ENCODE results near the gene GGACT.
A peak's percentile ranks its signal among the peaks of the same experiment; 100 is the strongest.

GGACT gene

DNA sequence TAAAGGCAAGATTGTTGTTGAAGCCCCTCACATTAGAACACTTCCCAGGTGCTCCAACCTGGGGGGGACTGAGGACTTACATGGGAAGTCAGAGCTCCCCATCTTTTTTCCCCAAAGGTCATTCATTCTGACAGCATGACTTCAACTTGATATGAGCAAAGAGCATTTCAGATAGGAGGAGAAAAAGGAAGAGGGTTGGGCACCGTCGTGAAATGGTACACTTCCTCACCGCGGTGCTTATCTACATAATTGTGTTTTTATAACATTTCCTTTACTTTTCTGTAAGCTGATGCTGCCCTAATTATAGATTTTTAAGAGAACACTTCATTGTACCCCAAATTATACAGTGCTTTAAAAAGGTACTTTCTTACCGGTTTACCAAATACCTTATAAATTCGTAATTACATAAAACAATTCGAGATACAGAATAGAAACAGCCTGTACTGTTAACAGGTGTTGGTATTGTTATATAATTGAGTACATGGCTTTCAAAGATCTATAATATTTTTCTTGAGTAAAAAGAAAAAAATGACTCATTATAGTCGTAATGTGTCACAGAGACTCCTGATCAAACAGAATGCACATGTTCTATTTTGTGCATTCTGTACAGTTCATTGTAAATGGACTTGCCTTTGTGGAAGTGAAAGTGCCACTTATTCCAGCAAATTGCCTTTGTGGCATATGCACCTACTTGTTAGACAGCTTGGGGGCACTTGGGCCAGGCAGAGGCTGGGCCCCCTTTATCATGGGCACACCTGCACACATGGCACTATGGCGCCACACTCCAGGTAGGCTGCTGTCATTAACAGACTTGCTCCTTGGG, 81.8 kb downstream of the GGACT start:
- in situ Hi-C loops (cut with MboI; ENCODE audit: low pct_unique_long_range_greater_than_20kb, low sequenced_read_pairs), result loop anchor here (25.0 kb wide), 1 partner anchor 270 kb away; no protein-coding TSS in a partner anchor
- DNase-seq, result peak; percentile 33

DNA sequence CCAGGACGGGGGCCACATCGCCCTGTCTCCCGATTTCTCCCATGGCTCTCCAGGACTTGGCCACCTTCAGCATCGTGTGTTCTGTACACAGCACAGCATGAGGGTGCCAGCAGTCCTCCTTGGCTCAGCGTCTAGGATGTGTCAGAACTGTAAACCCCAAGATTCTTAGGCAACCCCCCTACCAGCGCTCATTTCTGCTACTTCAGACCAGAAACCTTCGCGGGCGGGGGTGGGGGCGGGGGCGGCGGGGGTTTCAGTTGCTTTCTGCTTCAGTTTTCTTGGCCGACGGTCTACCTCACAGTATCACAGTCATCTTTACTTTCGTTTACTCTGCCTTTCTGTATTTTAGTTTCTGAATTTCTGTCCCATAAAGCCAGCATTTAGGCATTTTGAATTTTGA, 82.4 kb downstream of the GGACT start:
- in situ Hi-C loops (cut with MboI; ENCODE audit: low pct_unique_long_range_greater_than_20kb, low sequenced_read_pairs), result loop anchor here (25.0 kb wide), 1 partner anchor 269 kb away; no protein-coding TSS in a partner anchor
- DNase-seq, result no peak

DNA sequence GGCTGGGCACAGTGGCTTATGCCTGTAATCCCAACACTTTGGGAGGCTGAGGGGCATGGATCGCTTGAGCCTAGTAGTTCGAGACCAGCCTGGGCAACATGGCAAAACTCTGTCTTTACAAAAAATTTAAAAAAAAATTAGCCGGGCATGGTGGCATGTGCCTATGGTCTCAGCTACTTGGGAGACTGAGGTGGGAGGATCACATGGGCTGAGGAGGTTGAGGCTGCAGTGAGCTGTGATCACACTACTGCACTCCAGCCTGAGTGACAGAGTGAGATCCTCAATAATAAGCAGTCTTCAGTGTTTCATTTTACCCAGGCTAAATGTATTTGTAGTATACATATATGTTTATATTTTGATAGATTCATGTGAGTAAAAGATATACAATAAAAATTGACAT, 85.0 kb downstream of the GGACT start:
- no peak for DNase-seq
- in situ Hi-C loops (cut with MboI; ENCODE audit: low pct_unique_long_range_greater_than_20kb, low sequenced_read_pairs), result loop anchor here (25.0 kb wide), 1 partner anchor 266 kb away; no protein-coding TSS in a partner anchor

DNA sequence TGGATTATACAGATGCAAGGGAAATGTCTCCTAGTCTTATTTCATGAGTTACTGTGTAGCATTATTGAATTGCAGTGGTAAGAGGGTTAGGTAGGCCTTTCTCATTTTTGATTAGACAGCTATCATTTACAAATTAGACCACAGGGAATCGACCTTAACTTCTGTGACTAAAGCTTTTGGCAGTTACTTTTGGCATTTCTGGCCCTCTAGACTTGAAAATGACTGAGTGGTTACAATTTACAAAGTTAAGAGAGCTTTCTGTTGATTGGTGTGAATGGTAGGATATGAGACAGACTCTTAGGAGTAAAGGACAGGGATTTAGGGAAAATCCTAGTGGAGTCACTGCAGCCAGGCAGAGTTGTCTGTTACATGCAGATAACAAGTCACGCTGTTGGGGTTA, 86.1 kb downstream of the GGACT start:
- in situ Hi-C loops (cut with MboI; ENCODE audit: low pct_unique_long_range_greater_than_20kb, low sequenced_read_pairs), result loop anchor here (25.0 kb wide), 1 partner anchor 265 kb away; no protein-coding TSS in a partner anchor

DNA sequence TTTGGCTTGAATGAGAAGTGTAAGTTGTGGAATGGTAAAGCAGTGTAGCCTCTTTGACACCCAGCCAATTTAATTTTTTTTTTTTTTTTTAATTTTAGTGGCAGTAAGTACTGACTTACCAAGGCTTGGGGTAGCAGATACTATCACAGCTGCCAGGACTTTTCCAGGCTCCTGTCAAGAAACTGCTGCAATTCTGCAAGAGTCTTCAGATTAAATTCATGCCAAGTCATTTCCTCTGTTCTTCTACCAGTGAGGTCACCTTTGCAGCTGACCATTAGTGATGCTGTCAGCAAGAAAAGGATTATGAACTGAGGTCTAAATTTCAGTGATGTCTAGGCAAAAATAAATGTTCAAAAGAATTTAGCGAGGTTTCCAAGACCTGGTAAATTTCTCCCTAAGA, 91.2 kb downstream of the GGACT start:
- in situ Hi-C loops (cut with MboI; ENCODE audit: low pct_unique_long_range_greater_than_20kb, low sequenced_read_pairs), result no loop called here
- DNase-seq, result no peak

More for the DNA sequence above, 86.1 kb downstream of the GGACT start:
- no peak for DNase-seq

DNA sequence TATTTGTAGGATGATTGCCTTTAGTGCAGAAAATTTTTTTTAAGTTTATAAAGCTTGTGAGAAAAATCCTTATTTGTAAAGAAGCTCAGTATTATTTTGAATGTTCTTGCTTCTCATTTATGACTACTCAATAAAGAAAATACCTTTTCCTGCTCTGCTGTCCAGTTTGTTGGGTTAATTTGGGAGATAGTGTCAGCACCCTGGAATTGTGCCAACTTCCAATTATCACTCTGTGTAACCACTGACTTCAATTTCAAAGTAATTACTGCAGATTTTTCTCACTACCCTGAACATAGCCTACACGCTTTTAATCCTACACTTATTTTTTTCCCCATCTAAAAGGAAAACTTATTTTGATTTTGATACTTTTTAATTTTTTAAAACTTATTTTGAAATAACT, 93.1 kb downstream of the GGACT start:
- no peak for DNase-seq
- in situ Hi-C loops (cut with MboI; ENCODE audit: low pct_unique_long_range_greater_than_20kb, low sequenced_read_pairs), result no loop called here

DNA sequence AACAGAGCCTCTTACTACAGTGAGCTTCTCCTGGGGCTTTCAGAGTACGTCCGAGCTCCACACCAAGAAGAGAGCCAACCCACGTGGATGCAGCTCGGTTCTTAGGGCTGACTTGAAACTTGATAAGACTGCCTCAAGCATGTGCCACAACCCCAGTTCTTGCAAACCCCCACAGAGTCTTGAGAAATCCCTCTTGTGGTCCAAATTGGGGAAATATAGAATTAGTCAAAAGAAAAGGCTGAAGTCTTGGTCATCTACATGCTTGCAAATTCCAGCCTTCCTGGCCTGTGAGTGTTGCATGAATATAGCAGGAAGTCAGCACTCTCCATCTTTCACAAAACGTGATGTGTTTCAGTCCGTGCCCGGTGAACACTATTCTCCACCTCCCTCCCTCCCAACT, 95.2 kb downstream of the GGACT start:
- DNase-seq, result no peak
- in situ Hi-C loops (cut with MboI; ENCODE audit: low pct_unique_long_range_greater_than_20kb, low sequenced_read_pairs), result no loop called here

DNA sequence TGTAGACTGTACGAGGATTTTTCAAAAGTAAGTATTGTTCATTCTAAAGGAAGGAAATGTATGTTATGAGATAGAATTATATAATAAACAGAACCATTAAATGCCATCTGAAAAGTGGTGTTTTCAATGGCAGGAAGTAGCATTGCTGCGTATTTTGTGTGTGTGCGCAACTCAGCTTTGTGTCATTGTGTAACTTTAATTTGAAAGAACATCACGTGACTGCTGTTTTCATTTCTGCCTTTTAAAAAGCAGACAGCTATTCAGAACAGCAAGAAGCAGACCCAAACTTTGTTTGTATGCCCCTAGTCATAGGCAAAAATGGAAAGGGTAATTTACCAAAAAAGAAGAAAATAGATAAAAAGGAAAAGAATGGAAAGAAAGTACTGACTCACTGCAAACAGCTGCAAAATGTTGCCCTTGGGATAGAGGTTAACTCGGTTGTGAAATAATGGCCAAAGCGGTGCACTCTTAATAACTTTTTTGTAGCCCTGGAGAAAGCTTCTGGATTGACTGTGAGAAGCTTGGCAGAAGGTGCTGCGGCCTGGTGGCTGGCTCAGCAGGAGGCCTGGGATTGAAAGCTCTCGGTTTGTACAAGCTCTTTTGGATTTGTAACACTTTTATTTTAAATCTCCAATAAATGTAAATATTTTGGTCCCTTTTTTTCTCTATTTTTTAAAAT, 97.3 kb downstream of the GGACT start:
- in situ Hi-C loops (cut with MboI; ENCODE audit: low pct_unique_long_range_greater_than_20kb, low sequenced_read_pairs), result no loop called here
- DNase-seq, result no peak

DNA sequence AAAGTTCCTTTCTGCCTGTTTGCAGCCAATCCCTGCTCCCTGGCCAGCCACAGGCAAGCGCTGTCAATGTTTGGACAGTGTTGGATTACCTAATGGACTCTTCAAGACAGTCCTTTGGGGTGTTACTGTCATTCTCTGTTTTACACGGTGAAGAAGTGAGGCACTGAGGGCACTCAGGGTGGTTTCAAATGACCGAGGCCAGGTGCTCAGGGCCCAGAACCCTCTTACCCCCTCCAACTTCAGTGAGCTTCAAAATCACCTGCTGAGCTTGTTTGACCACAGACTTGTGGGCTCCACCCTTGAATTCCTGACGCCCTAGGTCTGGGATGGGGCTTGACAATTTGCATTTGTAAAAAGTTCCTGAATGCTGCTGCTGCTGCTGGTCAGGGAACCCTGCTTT, 97.9 kb downstream of the GGACT start:
- DNase-seq, result no peak
- in situ Hi-C loops (cut with MboI; ENCODE audit: low pct_unique_long_range_greater_than_20kb, low sequenced_read_pairs), result no loop called here

DNA sequence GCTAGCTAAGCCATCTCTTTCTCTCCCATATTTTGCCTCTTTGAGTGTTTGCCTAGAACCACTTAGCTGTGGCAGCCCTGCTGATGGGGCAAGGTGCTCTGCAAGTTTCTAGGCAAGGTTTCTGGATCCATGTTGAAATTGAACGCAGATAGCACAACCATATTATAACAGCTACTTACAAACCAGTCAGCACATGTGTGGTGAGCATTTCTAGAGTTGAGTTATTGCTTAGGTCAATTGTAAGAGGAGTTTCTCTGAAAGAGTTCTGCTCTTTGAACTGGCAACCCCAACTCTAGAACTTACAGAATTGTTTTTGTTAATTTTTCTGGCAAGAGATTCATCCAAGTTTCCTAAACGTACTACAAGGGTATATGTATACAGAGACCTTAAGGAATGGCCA, 103.3 kb downstream of the GGACT start:
- DNase-seq, result no peak
- in situ Hi-C loops (cut with MboI; ENCODE audit: low pct_unique_long_range_greater_than_20kb, low sequenced_read_pairs), result no loop called here

DNA sequence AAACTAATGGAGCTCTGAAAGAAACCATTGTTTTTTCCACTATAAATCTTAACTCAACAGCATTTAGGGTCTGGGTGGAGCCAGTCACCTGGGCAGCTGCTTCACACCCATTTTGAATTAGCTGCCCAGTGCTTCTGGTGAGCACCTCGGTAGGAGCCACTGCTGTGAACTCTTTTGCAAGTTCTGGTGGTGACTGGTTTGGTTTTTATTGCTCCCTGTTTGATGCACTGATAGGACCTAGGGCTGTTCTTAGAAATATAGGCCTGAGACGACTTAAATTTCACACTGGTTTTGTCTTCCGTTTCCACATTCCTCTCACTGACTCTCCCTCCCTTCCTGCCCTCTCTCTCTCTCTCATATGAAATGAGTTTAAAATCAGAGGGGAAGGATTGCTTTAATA, 103.9 kb downstream of the GGACT start:
- in situ Hi-C loops (cut with MboI; ENCODE audit: low pct_unique_long_range_greater_than_20kb, low sequenced_read_pairs), result no loop called here

DNA sequence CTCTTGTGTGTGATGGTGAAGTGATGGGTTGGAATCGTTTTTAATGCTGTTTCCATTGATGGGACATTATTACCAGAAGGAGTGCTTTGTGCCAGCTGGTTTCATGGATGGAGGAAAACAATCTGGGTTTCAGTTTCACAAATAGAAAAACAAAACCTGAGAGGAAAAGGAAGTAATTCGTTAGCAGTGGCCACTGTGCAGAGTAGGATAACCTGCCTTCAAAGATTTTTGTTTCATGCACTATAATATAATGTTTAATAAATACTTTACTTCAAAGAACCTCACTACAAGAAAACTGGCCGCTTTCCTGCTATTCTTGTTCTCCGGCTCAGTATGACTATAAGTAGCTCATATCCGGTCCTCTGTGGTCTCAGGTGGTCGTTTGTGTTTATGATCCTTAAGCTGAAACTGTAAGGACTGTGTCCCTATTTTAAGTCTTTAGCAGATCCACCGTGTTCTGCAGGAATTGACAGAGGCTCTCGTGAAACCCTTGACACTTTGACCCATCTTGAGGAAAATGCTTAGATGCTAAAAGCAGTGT, 104.7 kb downstream of the GGACT start:
- DNase-seq, result no peak
- in situ Hi-C loops (cut with MboI; ENCODE audit: low pct_unique_long_range_greater_than_20kb, low sequenced_read_pairs), result no loop called here

More for the DNA sequence above, 103.9 kb downstream of the GGACT start:
- DNase-seq, result no peak

DNA sequence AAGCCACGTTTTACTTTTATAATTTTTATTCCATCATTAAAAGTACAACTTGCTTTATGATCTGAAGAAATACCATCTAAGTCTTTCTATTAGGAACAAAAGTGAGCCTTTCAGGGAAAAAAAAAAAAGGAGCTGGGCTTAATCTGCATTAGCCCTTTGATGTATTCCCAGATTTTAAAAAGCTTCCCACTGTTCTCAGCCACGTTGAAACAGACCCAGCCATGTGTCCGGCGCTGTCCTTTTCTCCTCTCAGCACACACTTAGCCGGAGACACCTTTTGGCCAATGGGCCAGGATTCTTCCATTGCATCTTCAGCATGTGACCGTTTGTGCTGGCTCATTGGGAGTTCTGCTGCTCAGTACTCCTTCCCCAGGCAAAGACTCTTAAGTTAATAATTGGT, 105.5 kb downstream of the GGACT start:
- in situ Hi-C loops (cut with MboI; ENCODE audit: low pct_unique_long_range_greater_than_20kb, low sequenced_read_pairs), result no loop called here
- DNase-seq, result no peak

DNA sequence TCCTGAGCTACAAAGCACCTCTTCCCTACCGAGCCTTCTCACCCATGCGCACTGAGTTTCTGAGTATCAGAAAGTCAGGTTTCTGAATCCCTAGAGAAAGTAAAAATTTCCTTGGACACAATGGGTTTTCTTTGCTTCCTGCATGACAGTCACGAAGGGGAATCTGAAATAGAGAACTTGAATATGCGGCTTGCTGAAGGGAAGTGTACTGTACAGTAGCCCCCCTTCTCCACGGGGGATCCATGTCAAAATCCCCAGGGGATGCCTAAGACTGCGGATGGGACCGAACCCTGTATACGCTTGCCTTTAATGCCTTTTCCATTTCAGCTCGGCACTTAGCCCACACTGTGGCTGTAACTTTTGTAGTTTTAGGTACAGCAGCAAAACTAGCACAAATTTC, 107.9 kb downstream of the GGACT start:
- in situ Hi-C loops (cut with MboI; ENCODE audit: low pct_unique_long_range_greater_than_20kb, low sequenced_read_pairs), result no loop called here

More for the DNA sequence above, 107.9 kb downstream of the GGACT start:
- no peak for DNase-seq
